GM23338 (cell line): Measurements from ENCODE around the gene HIVEP3. TPM values are rescaled to one million over a fixed set of nuclear protein-coding genes. Genes with fewer than 3 reads are reported as not detected.

Experiments used
- ATAC-seq: fragments of 200-7000 bp; cut with Tn5 transposase; 3 replicates; pipeline ENCODE4 v1.9.1; 2020
- DNase-seq: peaks from one replicate; pipeline ENCODE4 v3.0.0-alpha.2; 2015; ENCODE audit warnings: low spot score
- H2AFZ ChIP-seq: fragments of 200-600 bp; sonication (generic); 2 replicates; pipeline ENCODE4 v1.8.0; 2016; ENCODE audit warnings: antibody characterized with exemption, mild to moderate bottlenecking, moderate library complexity
- H3F3A ChIP-seq: fragments of 200-600 bp; sonication (generic); replicated peaks from 2 replicates; pipeline ENCODE4 v1.8.0; 2017; ENCODE audit warnings: antibody characterized with exemption, mixed run types, low read depth
- H3K27ac ChIP-seq: fragments of 200-600 bp; sonication (generic); 2 replicates; pipeline ENCODE4 v1.6.1; 2016; ENCODE audit warnings: low read depth
- H3K27me3 ChIP-seq: fragments of 200-600 bp; sonication (generic); 2 replicates; pipeline ENCODE4 v1.8.0; 2016; ENCODE audit warnings: mild to moderate bottlenecking, mixed run types, moderate library complexity; ENCODE audit not compliant: insufficient read depth
- H3K36me3 ChIP-seq: fragments of 200-600 bp; sonication (generic); 2 replicates; pipeline ENCODE4 v1.8.0; 2016; ENCODE audit warnings: mild to moderate bottlenecking; ENCODE audit not compliant: insufficient read depth
- H3K4me1 ChIP-seq: fragments of 200-600 bp; sonication (generic); 2 replicates; pipeline ENCODE4 v1.8.0; 2016; ENCODE audit warnings: mild to moderate bottlenecking, moderate library complexity; ENCODE audit not compliant: insufficient read depth
- H3K4me2 ChIP-seq: fragments of 200-600 bp; sonication (generic); 2 replicates; pipeline ENCODE4 v1.7.1; 2017; ENCODE audit warnings: mixed run types
- H3K4me3 ChIP-seq: fragments of 200-600 bp; sonication (generic); 2 replicates; pipeline ENCODE4 v1.6.1; 2016; ENCODE audit warnings: mixed run types
- H3K79me2 ChIP-seq: fragments of 200-600 bp; sonication (generic); replicated peaks from 2 replicates; pipeline ENCODE4 v1.8.0; 2017; ENCODE audit warnings: mild to moderate bottlenecking; ENCODE audit not compliant: insufficient read depth
- H3K9me2 ChIP-seq: fragments of 200-600 bp; sonication (generic); 2 replicates; pipeline ENCODE4 v1.8.0; 2017; ENCODE audit not compliant: insufficient read depth
- H4K20me1 ChIP-seq: fragments of 200-600 bp; sonication (generic); replicated peaks from 2 replicates; pipeline ENCODE4 v1.8.0; 2017; ENCODE audit warnings: mild to moderate bottlenecking; ENCODE audit not compliant: insufficient read depth
- H3K27ac Mint-ChIP-seq: 2 replicates; pipeline ENCODE4 v1.8.0; 2020; ENCODE audit warnings: inconsistent platforms, mild to moderate bottlenecking, moderate library complexity, mixed read lengths
- H3K27me3 Mint-ChIP-seq: 3 replicates; pipeline ENCODE4 v1.8.0; 2022; ENCODE audit warnings: low read depth, mild to moderate bottlenecking, moderate library complexity, mixed read lengths, inconsistent platforms; ENCODE audit not compliant: insufficient read depth, poor library complexity
- H3K36me3 Mint-ChIP-seq: 3 replicates; pipeline ENCODE4 v1.8.0; 2021; ENCODE audit warnings: low read depth, mild to moderate bottlenecking, inconsistent platforms, moderate library complexity, mixed read lengths
- H3K4me1 Mint-ChIP-seq: 3 replicates; pipeline ENCODE4 v1.8.0; 2020; ENCODE audit warnings: mild to moderate bottlenecking, inconsistent platforms, mixed read lengths
- H3K4me3 Mint-ChIP-seq: 3 replicates; pipeline ENCODE4 v1.8.0; 2021; ENCODE audit warnings: moderate library complexity, mild to moderate bottlenecking, inconsistent platforms, mixed read lengths
- H3K9me3 Mint-ChIP-seq: 3 replicates; pipeline ENCODE4 v1.8.0; 2020; ENCODE audit warnings: moderate library complexity, mild to moderate bottlenecking, inconsistent platforms, mixed read lengths
- CREB1 ChIP-seq: fragments of 250-450 bp; sonication (Bioruptor Pico); IDR thresholded peaks from 2 replicates; pipeline ENCODE4 v1.5.0; 2020; ENCODE audit warnings: low read depth, mild to moderate bottlenecking, moderate library complexity
- EZH2 ChIP-seq: fragments of 200-600 bp; sonication (generic); IDR thresholded peaks from one replicate; pipeline ENCODE4 v1.8.0; 2017; ENCODE audit warnings: antibody characterized with exemption, mild to moderate bottlenecking, low read depth; ENCODE audit not compliant: unreplicated experiment
- EZH2phosphoT487 ChIP-seq: fragments of 200-600 bp; sonication (generic); IDR thresholded peaks from one replicate; pipeline ENCODE4 v1.8.1; 2018; ENCODE audit warnings: antibody characterized with exemption; ENCODE audit not compliant: unreplicated experiment
- JUNB ChIP-seq: IDR thresholded peaks from one replicate; pipeline ENCODE4 v1.6.1; 2016; ENCODE audit warnings: antibody characterized with exemption; ENCODE audit not compliant: unreplicated experiment
- NANOG ChIP-seq: IDR thresholded peaks from 2 replicates; pipeline ENCODE4 v1.6.1; 2016; ENCODE audit warnings: antibody characterized with exemption, borderline replicate concordance
- STAT1 ChIP-seq: IDR thresholded peaks from one replicate; pipeline ENCODE4 v1.6.1; 2016; ENCODE audit warnings: antibody characterized with exemption; ENCODE audit not compliant: unreplicated experiment
- ZNF114 ChIP-seq: fragments of 250-450 bp; sonication (Bioruptor Pico); IDR thresholded peaks from 2 replicates; pipeline ENCODE4 v1.5.0; 2020; ENCODE audit warnings: mild to moderate bottlenecking, moderate library complexity
- polyA plus RNA-seq: library from polyadenylated mRNA; unstranded; fragments of >200 nt; fragmentation: Nextera tagmentation; extraction: Ambion mirVana; gene quantifications from 2 replicates; pipeline ENCODE4 v1.2.1, GENCODE V29; 2016
- total RNA-seq: library from RNA; depleted of rRNA; stranded (reverse); fragments of >200 nt; shearing (Covaris generic); gene quantifications from 2 replicates; pipeline ENCODE4 v1.2.3, GENCODE V29; 2014
- TF ChIP-seq, protein P1 (sequence below): IDR thresholded peaks from 2 replicates; pipeline ENCODE4 v1.6.1; 2016; ENCODE audit warnings: antibody characterized with exemption
- TF ChIP-seq, protein P2 (sequence below): IDR thresholded peaks from one replicate; pipeline ENCODE4 v1.6.1; 2018; ENCODE audit warnings: antibody characterized with exemption; ENCODE audit not compliant: unreplicated experiment
- TF ChIP-seq, protein P3 (sequence below), 2 experiments: fragments of 200-600 bp in 1 of 2; sonication (generic) in 1 of 2; conservative IDR thresholded peaks; 2 replicates each; pipeline versions ENCODE4 v1.5.1 to v1.6.1; 2016 to 2017; ENCODE audit warnings: antibody characterized with exemption in 2 of 2, low read depth in 2 of 2, mild to moderate bottlenecking in 2 of 2, moderate library complexity in 1 of 2

Gene HIVEP3
- total and polyA plus RNA-seq, 2 experiments from 2014 or later: 0.14 to 0.24 TPM

DNA sequence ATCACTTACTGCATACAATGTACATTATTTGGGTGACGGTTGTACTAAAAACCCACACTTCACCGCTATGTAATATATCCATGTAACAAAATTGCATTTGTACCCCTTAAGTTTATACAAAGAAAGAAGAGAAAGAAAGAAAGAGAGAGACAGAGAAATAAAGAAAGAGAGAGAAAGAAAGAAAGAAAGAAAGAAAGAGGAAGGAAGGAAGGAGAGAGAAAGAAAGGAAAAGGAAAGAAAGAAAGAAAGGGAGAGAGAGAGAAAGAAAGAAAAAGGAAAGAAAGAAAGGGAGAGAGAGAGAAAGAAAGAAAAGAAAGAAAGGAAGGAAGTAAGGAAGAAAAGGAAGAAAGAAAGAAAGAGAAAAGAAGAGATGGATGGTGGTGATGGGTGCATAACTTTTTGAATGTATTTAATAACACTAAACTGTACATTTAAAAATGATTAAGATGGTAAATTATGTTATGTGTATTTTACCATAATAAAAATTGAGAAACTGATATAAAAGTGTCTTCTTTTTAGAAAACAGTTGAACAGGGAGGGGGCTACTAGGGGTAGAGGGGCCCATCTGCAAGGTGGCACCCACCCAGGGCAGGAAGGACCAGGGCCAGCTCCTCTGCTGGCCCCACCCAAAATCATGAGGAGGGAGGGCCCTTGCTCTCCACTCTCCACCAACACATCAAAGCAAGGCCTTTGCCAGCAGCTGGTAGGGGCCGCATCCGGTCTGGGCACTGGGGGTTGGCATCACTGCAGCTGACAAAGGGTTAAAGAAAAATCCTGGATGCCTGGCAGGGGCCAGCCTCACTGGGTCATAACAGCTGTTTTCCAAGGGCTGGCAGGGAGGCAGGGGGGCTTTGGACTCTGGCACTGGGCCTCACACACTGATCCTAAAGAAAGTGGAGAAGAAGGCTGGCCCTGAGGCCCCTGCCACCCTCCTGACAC is 280.4 kb downstream of the HIVEP3 start:
- no peaks in the 10 kb centered on the region for H4K20me1 ChIP-seq
- Mint-ChIP-seq H3K4me3 (no peak overlapping the region), H3K4me1 (peaks cover 6% of the 10 kb centered on the region; the same call in 2 of the 3 replicates), H3K9me3 (no peaks in the 10 kb centered on the region), H3K36me3 (no peaks in the 10 kb centered on the region), H3K27ac (no peak overlapping the region), H3K27me3 (peaks cover 6% of the 10 kb centered on the region)
- H3K27me3 ChIP-seq: no peaks in the 10 kb centered on the region
- H2AFZ ChIP-seq: no peak overlapping the region
- ATAC-seq (no peak), DNase-seq (no peak)
- H3K4me1 ChIP-seq: no peaks in the 10 kb centered on the region
- no peak overlapping the region for H3K27ac ChIP-seq
- H3K4me2 ChIP-seq: no peak overlapping the region
- no peaks in the 10 kb centered on the region for H3K9me2 ChIP-seq
- no peak for TF ChIP-seq NANOG
- no peak for TF ChIP-seq JUNB
- TF ChIP-seq, protein P1, sequence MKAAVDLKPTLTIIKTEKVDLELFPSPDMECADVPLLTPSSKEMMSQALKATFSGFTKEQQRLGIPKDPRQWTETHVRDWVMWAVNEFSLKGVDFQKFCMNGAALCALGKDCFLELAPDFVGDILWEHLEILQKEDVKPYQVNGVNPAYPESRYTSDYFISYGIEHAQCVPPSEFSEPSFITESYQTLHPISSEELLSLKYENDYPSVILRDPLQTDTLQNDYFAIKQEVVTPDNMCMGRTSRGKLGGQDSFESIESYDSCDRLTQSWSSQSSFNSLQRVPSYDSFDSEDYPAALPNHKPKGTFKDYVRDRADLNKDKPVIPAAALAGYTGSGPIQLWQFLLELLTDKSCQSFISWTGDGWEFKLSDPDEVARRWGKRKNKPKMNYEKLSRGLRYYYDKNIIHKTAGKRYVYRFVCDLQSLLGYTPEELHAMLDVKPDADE: no peak
- TF ChIP-seq, protein P2, sequence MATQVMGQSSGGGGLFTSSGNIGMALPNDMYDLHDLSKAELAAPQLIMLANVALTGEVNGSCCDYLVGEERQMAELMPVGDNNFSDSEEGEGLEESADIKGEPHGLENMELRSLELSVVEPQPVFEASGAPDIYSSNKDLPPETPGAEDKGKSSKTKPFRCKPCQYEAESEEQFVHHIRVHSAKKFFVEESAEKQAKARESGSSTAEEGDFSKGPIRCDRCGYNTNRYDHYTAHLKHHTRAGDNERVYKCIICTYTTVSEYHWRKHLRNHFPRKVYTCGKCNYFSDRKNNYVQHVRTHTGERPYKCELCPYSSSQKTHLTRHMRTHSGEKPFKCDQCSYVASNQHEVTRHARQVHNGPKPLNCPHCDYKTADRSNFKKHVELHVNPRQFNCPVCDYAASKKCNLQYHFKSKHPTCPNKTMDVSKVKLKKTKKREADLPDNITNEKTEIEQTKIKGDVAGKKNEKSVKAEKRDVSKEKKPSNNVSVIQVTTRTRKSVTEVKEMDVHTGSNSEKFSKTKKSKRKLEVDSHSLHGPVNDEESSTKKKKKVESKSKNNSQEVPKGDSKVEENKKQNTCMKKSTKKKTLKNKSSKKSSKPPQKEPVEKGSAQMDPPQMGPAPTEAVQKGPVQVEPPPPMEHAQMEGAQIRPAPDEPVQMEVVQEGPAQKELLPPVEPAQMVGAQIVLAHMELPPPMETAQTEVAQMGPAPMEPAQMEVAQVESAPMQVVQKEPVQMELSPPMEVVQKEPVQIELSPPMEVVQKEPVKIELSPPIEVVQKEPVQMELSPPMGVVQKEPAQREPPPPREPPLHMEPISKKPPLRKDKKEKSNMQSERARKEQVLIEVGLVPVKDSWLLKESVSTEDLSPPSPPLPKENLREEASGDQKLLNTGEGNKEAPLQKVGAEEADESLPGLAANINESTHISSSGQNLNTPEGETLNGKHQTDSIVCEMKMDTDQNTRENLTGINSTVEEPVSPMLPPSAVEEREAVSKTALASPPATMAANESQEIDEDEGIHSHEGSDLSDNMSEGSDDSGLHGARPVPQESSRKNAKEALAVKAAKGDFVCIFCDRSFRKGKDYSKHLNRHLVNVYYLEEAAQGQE: no peak
- no peak for TF ChIP-seq ZNF114 (CRISPR knock-in tag)
- TF ChIP-seq STAT1: no peak
- TF ChIP-seq EZH2phosphoT487: no peak
- TF ChIP-seq EZH2: no peak
- H3K4me3 ChIP-seq: no peak overlapping the region
- H3F3A ChIP-seq: no peaks in the 10 kb centered on the region
- no peaks in the 10 kb centered on the region for H3K79me2 ChIP-seq
- H3K36me3 ChIP-seq: no peaks in the 10 kb centered on the region

DNA sequence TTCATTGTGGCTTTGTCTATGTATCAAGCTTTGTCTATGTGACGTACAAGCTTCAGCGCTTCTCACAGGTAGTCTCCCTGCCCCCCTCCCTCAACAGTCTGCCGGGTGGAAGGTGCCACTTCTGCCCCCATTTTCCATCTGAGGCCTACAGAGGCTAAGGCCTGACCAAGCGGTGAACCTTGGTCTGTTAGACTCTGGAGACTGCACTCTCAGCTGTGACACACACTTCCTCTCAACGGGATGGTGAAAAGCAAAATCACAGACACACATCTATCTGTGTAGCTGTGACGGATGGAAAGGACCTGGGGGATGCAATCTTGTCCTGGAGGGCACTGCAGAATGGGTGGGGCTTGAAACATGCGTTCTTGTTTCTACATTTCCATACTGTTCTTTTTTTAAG is 281.4 kb downstream of the HIVEP3 start:
- no peaks in the 10 kb centered on the region for H3K4me1 ChIP-seq
- no peak overlapping the region for H3K4me3 ChIP-seq
- no peaks in the 10 kb centered on the region for H3F3A ChIP-seq
- ATAC-seq: no peak
- no peaks in the 10 kb centered on the region for H3K79me2 ChIP-seq
- Mint-ChIP-seq H3K36me3 (no peaks in the 10 kb centered on the region), H3K4me3 (no peak overlapping the region), H3K27ac (no peak overlapping the region), H3K9me3 (no peaks in the 10 kb centered on the region), H3K4me1 (peaks cover 6% of the 10 kb centered on the region; the same call in 2 of the 3 replicates), H3K27me3 (peaks cover 6% of the 10 kb centered on the region)
- H3K27me3 ChIP-seq: no peaks in the 10 kb centered on the region
- no peak overlapping the region for H2AFZ ChIP-seq
- H3K4me2 ChIP-seq: no peak overlapping the region
- no peaks in the 10 kb centered on the region for H3K36me3 ChIP-seq
- no peak for DNase-seq
- no peaks in the 10 kb centered on the region for H4K20me1 ChIP-seq
- H3K9me2 ChIP-seq: no peaks in the 10 kb centered on the region
- no peak overlapping the region for H3K27ac ChIP-seq
- no peak for TF ChIP-seq NANOG
- TF ChIP-seq CREB1 (CRISPR knock-in tag): no peak
- TF ChIP-seq ZNF114 (CRISPR knock-in tag): no peak
- no peak for TF ChIP-seq EZH2phosphoT487
- no peak for TF ChIP-seq STAT1
- TF ChIP-seq, protein P1: no peak
- TF ChIP-seq, protein P2: no peak
- TF ChIP-seq EZH2: no peak
- TF ChIP-seq, protein P3, sequence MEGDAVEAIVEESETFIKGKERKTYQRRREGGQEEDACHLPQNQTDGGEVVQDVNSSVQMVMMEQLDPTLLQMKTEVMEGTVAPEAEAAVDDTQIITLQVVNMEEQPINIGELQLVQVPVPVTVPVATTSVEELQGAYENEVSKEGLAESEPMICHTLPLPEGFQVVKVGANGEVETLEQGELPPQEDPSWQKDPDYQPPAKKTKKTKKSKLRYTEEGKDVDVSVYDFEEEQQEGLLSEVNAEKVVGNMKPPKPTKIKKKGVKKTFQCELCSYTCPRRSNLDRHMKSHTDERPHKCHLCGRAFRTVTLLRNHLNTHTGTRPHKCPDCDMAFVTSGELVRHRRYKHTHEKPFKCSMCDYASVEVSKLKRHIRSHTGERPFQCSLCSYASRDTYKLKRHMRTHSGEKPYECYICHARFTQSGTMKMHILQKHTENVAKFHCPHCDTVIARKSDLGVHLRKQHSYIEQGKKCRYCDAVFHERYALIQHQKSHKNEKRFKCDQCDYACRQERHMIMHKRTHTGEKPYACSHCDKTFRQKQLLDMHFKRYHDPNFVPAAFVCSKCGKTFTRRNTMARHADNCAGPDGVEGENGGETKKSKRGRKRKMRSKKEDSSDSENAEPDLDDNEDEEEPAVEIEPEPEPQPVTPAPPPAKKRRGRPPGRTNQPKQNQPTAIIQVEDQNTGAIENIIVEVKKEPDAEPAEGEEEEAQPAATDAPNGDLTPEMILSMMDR (conservative IDR thresholded peaks at IDR 0.05; ENCODE audit: low read depth in 2 of 2): no peak
